Heart left ventricle (tissue), 16 donors: Measurements from ENCODE around the gene ZFP64. TPM values are rescaled to one million over a fixed set of nuclear protein-coding genes. Genes with fewer than 3 reads are reported as not detected.

Experiments
- ATAC-seq, 4 donors: fragments of 200-7000 bp; cut with Tn5 transposase; one replicate each; pipeline ENCODE4 v1.9.1; 2020 to 2022; ENCODE audit warnings: moderate library complexity in 4 of 4, mild to moderate bottlenecking in 3 of 4, moderate number of reproducible peaks in 1 of 4
- DNase-seq, 5 donors: peaks; one replicate each; pipeline ENCODE4 v3.0.0-alpha.2; 2020
- H3K27ac ChIP-seq, 12 donors: fragments of 200-600 bp; sonication (generic) in 4 of 12; one replicate each; pipeline versions ENCODE4 v1.5.0 to v1.8.0; 2016 to 2022; ENCODE audit warnings: mild to moderate bottlenecking in 2 of 12
- H3K27me3 ChIP-seq, 9 donors: fragments of 200-600 bp; sonication (generic) in 2 of 9; one replicate each; pipeline versions ENCODE4 v1.5.1 to v1.8.0; 2016 to 2022; ENCODE audit warnings: mild to moderate bottlenecking in 3 of 9
- H3K36me3 ChIP-seq, 9 donors: fragments of 200-600 bp; sonication (generic) in 2 of 9; one replicate each; pipeline versions ENCODE4 v1.5.0 to v1.8.0; 2018 to 2022; ENCODE audit warnings: mild to moderate bottlenecking in 2 of 9
- H3K4me1 ChIP-seq, 12 donors: fragments of 200-600 bp; sonication (generic) in 4 of 12; one replicate each; pipeline versions ENCODE4 v1.5.0 to v1.8.0; 2016 to 2022; ENCODE audit warnings: mild to moderate bottlenecking in 3 of 12
- H3K4me3 ChIP-seq, 12 donors: fragments of 200-600 bp; sonication (generic) in 4 of 12; one replicate each; pipeline versions ENCODE4 v1.5.0 to v1.8.0; 2017 to 2022; ENCODE audit warnings: mild to moderate bottlenecking in 9 of 12, moderate library complexity in 4 of 12
- H3K9me3 ChIP-seq, 12 donors: fragments of 200-600 bp; sonication (generic) in 4 of 12; one replicate each; pipeline versions ENCODE4 v1.5.0 to v1.8.0; 2016 to 2022; ENCODE audit warnings: mild to moderate bottlenecking in 1 of 12
- CTCF ChIP-seq, 12 donors: fragments of 200-600 bp; sonication (generic) in 4 of 12; IDR thresholded peaks; one replicate each; pipeline versions ENCODE4 v1.5.0 to v1.8.0; 2018 to 2022; ENCODE audit warnings: antibody characterized with exemption in 12 of 12, mild to moderate bottlenecking in 5 of 12
- POLR2A ChIP-seq, 2 donors: fragments of 450-650 bp; IDR thresholded peaks; one replicate each; pipeline ENCODE4 v1.6.1; 2017; ENCODE audit warnings: antibody characterized with exemption in 2 of 2, mild to moderate bottlenecking in 2 of 2, moderate library complexity in 2 of 2
- WGBS, 4 donors: extraction: QIAGEN DNeasy Blood & Tissue Kit in 2 of 4; methylation state at CpG; one replicate each; pipeline versions ENCODE4 v1.1.5 to v1.1.7; 2013 to 2018; 5-methylcytosine and 5-hydroxymethylcytosine counted together
- intact Hi-C, 10 donors: fragments of 100-400 bp; cut with DNase I; formaldehyde crosslinking; loops; one replicate each; pipeline versions ENCODE4 v1.11.1 to v1.14.2; 2022
- polyA plus RNA-seq, 2 donors: library from polyadenylated mRNA; stranded (reverse); fragments of 200-250 nt; gene quantifications; one replicate each; pipeline ENCODE4 v1.2.3, GENCODE V29; 2013
- total RNA-seq, 9 donors: library from RNA; depleted of rRNA in 2 of 9; stranded (reverse); fragments of >200 nt in 2 of 9; fragmentation: NEBNext Ultra II Directional in 3 of 9; extraction: Animal tissue kit (Norgen Biotek cat#: 25700) in 3 of 9; gene quantifications; one replicate each; pipeline versions ENCODE4 v1.1.0 to v1.2.4, GENCODE V29; 2016 to 2023
- donor health status: ischemic (EF 13 %, LVEDD 7.1; RV severe dilation, severe dysfunction).
- donor health status: healthy with polysubstance abuse.
- donor health status: DM: no; HTN: yes; CAD: no.
- donor health status: DM: no; HTN: no; CAD: no.
- donor health status: ischemic (EF 25% LVEDD 6.9; RV normal size, moderate dysfunction).
- donor health status: ischemic (EF 25% LVEDD 5.7; RV mildly dilated, moderate dysfunction).
- donor health status: healthy.
- donor health status: DM: yes; HTN: yes; CAD: no.
- donor health status: ischemic (EF 35%, LVEDD 5.7; RV mildly dilated, moderate dysfunction).
- donor health status: nonischemic (EF 11% LVEDD 7.7; RV severe dilation, severe dysfunction).
- donor health status: DM: yes; HTN: yes; CAD: no.
- donor health status: PGD.
- donor health status: ischemic (EF 29% LVEDD 5.4; RV normal size, mild dysfunction).
- donor health status: nonischemic (EF 23%, LVEDD 6.1; RV moderate dilation, normal function).

The ZFP64 gene
- total and polyA plus RNA-seq, 11 donors = 2.0 to 12.5 (median 9.2) TPM

DNA sequence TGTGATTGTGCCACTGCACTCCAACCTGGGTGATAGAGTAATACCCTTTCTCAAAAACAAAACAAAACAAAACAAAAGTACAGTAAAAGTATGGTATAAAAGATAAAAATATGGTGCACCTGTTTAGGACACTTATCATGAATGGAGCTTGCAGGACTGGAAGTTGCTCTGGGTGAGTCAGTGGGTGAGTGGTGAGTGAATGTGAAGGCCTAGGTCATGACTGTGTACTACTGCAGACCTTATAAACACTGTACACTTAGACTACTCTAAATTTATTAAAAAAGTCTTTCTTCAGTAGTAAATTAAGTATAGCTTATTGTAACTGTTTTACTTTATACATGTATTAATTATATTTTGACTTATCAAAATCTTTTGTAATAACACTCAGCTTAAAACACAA is 46.0 kb downstream of the ZFP64 start:
- no peak overlapping the region for H3K27ac ChIP-seq
- ATAC-seq (no peak), DNase-seq (no peak)
- H3K4me3 ChIP-seq = no peak overlapping the region
- TF ChIP-seq POLR2A (IDR thresholded peaks at IDR 0.05) (no peak), CTCF (IDR thresholded peaks at IDR 0.05) (no peak)
- intact Hi-C loops = loop anchor here in 1 of 10 donors (5.0 kb wide), 1 partner anchor 503 kb away; no protein-coding TSS in a partner anchor
- peaks cover 0 to 9% (median 0%) of the 10 kb centered on the region in 9 donors for H3K36me3 ChIP-seq
- H3K9me3 ChIP-seq = peaks cover 0 to 6% (median 0%) of the 10 kb centered on the region in 12 donors
- peaks cover 0 to 6% (median 0%) of the 10 kb centered on the region in 12 donors for H3K4me1 ChIP-seq
- H3K27me3 ChIP-seq = no peaks in the 10 kb centered on the region

DNA sequence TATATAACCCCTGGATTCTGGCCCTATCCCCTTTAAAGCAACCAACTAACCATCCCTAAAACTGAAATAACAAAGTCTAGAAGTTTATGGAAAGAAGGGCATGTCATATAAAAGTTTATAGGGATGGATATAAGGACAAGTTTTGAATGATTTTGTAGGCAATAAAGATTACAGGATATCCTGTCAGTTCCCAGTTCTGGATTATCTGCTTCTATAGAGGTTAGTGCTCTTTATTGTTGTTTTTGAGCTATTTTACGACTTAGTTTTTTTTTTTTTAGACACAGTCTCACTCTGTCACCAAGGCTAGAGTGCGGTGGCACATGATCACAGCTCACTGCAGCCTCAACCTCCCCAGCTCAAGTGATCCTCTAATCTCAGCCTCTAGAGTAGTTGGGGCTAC is 48.3 kb downstream of the ZFP64 start:
- H3K4me3 ChIP-seq = no peak overlapping the region
- 73 to 83% (median 81%) methylated on average over 2 of the region's 2 CpGs; no CpG with 5 or more reads in 1 of the 4 donors for WGBS, 4 donors
- peaks cover 0 to 6% (median 0%) of the 10 kb centered on the region in 12 donors for H3K4me1 ChIP-seq
- H3K27me3 ChIP-seq = no peaks in the 10 kb centered on the region
- ATAC-seq = no peak
- no peak overlapping the region for H3K27ac ChIP-seq
- intact Hi-C loops = no loop called here
- DNase-seq = no peak
- TF ChIP-seq CTCF (IDR thresholded peaks at IDR 0.05) = no peak
- TF ChIP-seq POLR2A (IDR thresholded peaks at IDR 0.05) = no peak
- H3K9me3 ChIP-seq = peaks cover 0 to 7% (median 0%) of the 10 kb centered on the region in 12 donors
- peaks cover 0 to 2% (median 0%) of the 10 kb centered on the region in 9 donors for H3K36me3 ChIP-seq

GRCh38 chr20:52142757-52143156 is 48.8 kb downstream of the ZFP64 start:
- Histone ChIP-seq H3K27ac (no peak overlapping the region), H3K9me3 (peaks cover 0 to 7% (median 0%) of the 10 kb centered on the region in 12 donors), H3K36me3 (peaks cover 0 to 2% (median 0%) of the 10 kb centered on the region in 9 donors), H3K4me1 (peaks cover 0 to 6% (median 0%) of the 10 kb centered on the region in 12 donors), H3K27me3 (no peaks in the 10 kb centered on the region), H3K4me3 (no peak overlapping the region)
- intact Hi-C loops = no loop called here
- DNase-seq (no peak), ATAC-seq (no peak)
- no peak for TF ChIP-seq POLR2A (IDR thresholded peaks at IDR 0.05)
- no peak for TF ChIP-seq CTCF (IDR thresholded peaks at IDR 0.05)
- 94 to 100% (median 96%) methylated on average over 2 of the region's 2 CpGs; no CpG with 5 or more reads in 1 of the 4 donors for WGBS, 4 donors

GRCh38 chr20:52139986-52140385 is 51.6 kb downstream of the ZFP64 start:
- WGBS, 4 donors = 92 to 96% (median 93%) methylated on average over 5 of the region's 5 CpGs

More at GRCh38 chr20:52139986-52140385, 51.6 kb downstream of the ZFP64 start:
- intact Hi-C loops = no loop called here
- no peak for ATAC-seq
- Histone ChIP-seq H3K27ac (no peak overlapping the region), H3K4me3 (no peak overlapping the region), H3K27me3 (no peaks in the 10 kb centered on the region), H3K36me3 (peaks cover 0 to 2% (median 0%) of the 10 kb centered on the region in 9 donors), H3K9me3 (peaks cover 0 to 7% (median 0%) of the 10 kb centered on the region in 12 donors), H3K4me1 (peaks cover 0 to 5% (median 0%) of the 10 kb centered on the region in 12 donors)
- no peak for TF ChIP-seq CTCF (IDR thresholded peaks at IDR 0.05)
- TF ChIP-seq POLR2A (IDR thresholded peaks at IDR 0.05) = no peak
- no peak for DNase-seq
